DMS53 (cell line): Measurements from ENCODE around the gene NRG3.

Experiments
- DNase-seq: peaks from one replicate; lab custom pipeline; 2025; lab: John Stamatoyannopoulos, UW

Gene NRG3

GRCh38 chr10:82091413-82091812 lies 216.4 kb downstream of the NRG3 start:
- DNase-seq = peak; percentile 63

- DNase-seq = no peak
These were observed 217.1 kb downstream of the NRG3 start for GRCh38 chr10:82092111-82092510.

- no peak for DNase-seq
These were observed 249.7 kb downstream of the NRG3 start for GRCh38 chr10:82124713-82125112.

GRCh38 chr10:82128527-82128926 lies 253.5 kb downstream of the NRG3 start:
- no peak for DNase-seq

GRCh38 chr10:82136103-82136502 lies 261.1 kb downstream of the NRG3 start:
- DNase-seq = peak; percentile 3

GRCh38 chr10:82144153-82144552 lies 269.2 kb downstream of the NRG3 start:
- DNase-seq = no peak

GRCh38 chr10:82148764-82149163 lies 273.8 kb downstream of the NRG3 start:
- no peak for DNase-seq

GRCh38 chr10:82149674-82150073 lies 274.7 kb downstream of the NRG3 start:
- DNase-seq = no peak

GRCh38 chr10:82150123-82150900 lies 275.3 kb downstream of the NRG3 start:
- peak; percentile 78 for DNase-seq

- DNase-seq = no peak
These were observed 285.3 kb downstream of the NRG3 start for GRCh38 chr10:82160307-82160706.

- DNase-seq = no peak
These were observed 286.3 kb downstream of the NRG3 start for GRCh38 chr10:82161264-82161663.

- no peak for DNase-seq
These were observed 287.7 kb downstream of the NRG3 start for GRCh38 chr10:82162549-82163195.

- DNase-seq = no peak
These were observed 296.9 kb downstream of the NRG3 start for GRCh38 chr10:82171899-82172298.

- DNase-seq = peak; percentile 4
These were observed 301.6 kb downstream of the NRG3 start for GRCh38 chr10:82176587-82176986.

GRCh38 chr10:82190432-82191260 lies 315.7 kb downstream of the NRG3 start:
- DNase-seq = no peak

- DNase-seq = no peak
These were observed 316.7 kb downstream of the NRG3 start for GRCh38 chr10:82191653-82192052.

GRCh38 chr10:82192665-82193064 lies 317.7 kb downstream of the NRG3 start:
- DNase-seq = no peak

GRCh38 chr10:82194419-82194818 lies 319.4 kb downstream of the NRG3 start:
- DNase-seq = no peak

GRCh38 chr10:82206831-82207230 lies 331.8 kb downstream of the NRG3 start:
- DNase-seq = no peak

- no peak for DNase-seq
These were observed 333.7 kb downstream of the NRG3 start for GRCh38 chr10:82208726-82209125.

- no peak for DNase-seq
These were observed 335.3 kb downstream of the NRG3 start for GRCh38 chr10:82210331-82210730.

GRCh38 chr10:82211346-82211745 lies 336.4 kb downstream of the NRG3 start:
- DNase-seq = no peak

- DNase-seq = no peak
These were observed 337.8 kb downstream of the NRG3 start for GRCh38 chr10:82212753-82213152.
